Neuronal stem cell (in vitro differentiated cells): ENCODE measurements around the gene PLCD4.

Experiments
- DNase-seq: peaks from one replicate; pipeline ENCODE4 v3.0.0-alpha.2; 2013; ENCODE audit warnings: low spot score
- H2AFZ ChIP-seq: one replicate; pipeline ENCODE4 v1.6.1; 2013; ENCODE audit warnings: mild to moderate bottlenecking, low read length, inconsistent platforms
- H2AK5ac ChIP-seq: 2 replicates; pipeline ENCODE4 v1.6.1; 2013; ENCODE audit warnings: low read depth, mild to moderate bottlenecking, inconsistent platforms, low read length, moderate library complexity, mixed read lengths
- H2BK120ac ChIP-seq: 2 replicates; pipeline ENCODE4 v1.6.1; 2013; ENCODE audit warnings: low read depth, mild to moderate bottlenecking, inconsistent platforms, low read length, moderate library complexity, mixed read lengths
- H2BK12ac ChIP-seq: one replicate; pipeline ENCODE4 v1.6.1; 2013; ENCODE audit warnings: low read length, inconsistent platforms
- H2BK15ac ChIP-seq: 2 replicates; pipeline ENCODE4 v1.6.1; 2013; ENCODE audit warnings: mild to moderate bottlenecking, low read length, inconsistent platforms, mixed read lengths
- H2BK5ac ChIP-seq: one replicate; pipeline ENCODE4 v1.6.1; 2013; ENCODE audit warnings: inconsistent platforms, mild to moderate bottlenecking, low read length, moderate library complexity
- H3K14ac ChIP-seq: one replicate; pipeline ENCODE4 v1.6.1; 2013; ENCODE audit warnings: low read length, inconsistent platforms
- H3K18ac ChIP-seq: 2 replicates; pipeline ENCODE4 v1.6.1; 2013; ENCODE audit warnings: low read length, inconsistent platforms
- H3K23ac ChIP-seq: 2 replicates; pipeline ENCODE4 v1.6.1; 2013; ENCODE audit warnings: low read depth, mild to moderate bottlenecking, mixed read lengths, low read length, inconsistent platforms; ENCODE audit not compliant: poor library complexity
- H3K27ac ChIP-seq: replicated peaks from 3 replicates; pipeline ENCODE4 v1.5.1; 2013; ENCODE audit warnings: low read length, inconsistent platforms
- H3K27me3 ChIP-seq, 3 experiments: 2 replicates each; pipeline ENCODE4 v1.6.1; 2013; ENCODE audit warnings: low read length in 3 of 3, mild to moderate bottlenecking in 2 of 3, inconsistent platforms in 1 of 3, low read depth in 1 of 3, mixed read lengths in 1 of 3, moderate library complexity in 1 of 3; ENCODE audit not compliant: control insufficient read depth in 3 of 3, insufficient read depth in 3 of 3
- H3K36me3 ChIP-seq, 2 donors: replicated peaks in 1 of 2; 2 replicates each; pipeline ENCODE4 v1.6.1; 2013; ENCODE audit warnings: low read length in 2 of 2; ENCODE audit not compliant: control insufficient read depth in 2 of 2, insufficient read depth in 2 of 2
- H3K4ac ChIP-seq: 2 replicates; pipeline ENCODE4 v1.6.1; 2013; ENCODE audit warnings: inconsistent platforms, mild to moderate bottlenecking, low read length, moderate library complexity
- H3K4me1 ChIP-seq, 2 donors: 1 replicate in 1 of 2; 2 replicates in 1 of 2; pipeline ENCODE4 v1.6.1; 2013; ENCODE audit warnings: low read length in 2 of 2, low read depth in 1 of 2; ENCODE audit not compliant: control insufficient read depth in 2 of 2, insufficient read depth in 1 of 2
- H3K4me2 ChIP-seq: one replicate; pipeline ENCODE4 v1.6.1; 2013; ENCODE audit warnings: mild to moderate bottlenecking, low read length, inconsistent platforms; ENCODE audit not compliant: insufficient read depth, poor library complexity, severe bottlenecking
- H3K4me3 ChIP-seq, 2 donors: 2 replicates each; pipeline ENCODE4 v1.5.1; 2013; ENCODE audit warnings: low read length in 2 of 2, mild to moderate bottlenecking in 2 of 2, inconsistent platforms in 1 of 2, moderate library complexity in 1 of 2
- H3K79me1 ChIP-seq: one replicate; pipeline ENCODE4 v1.6.1; 2013; ENCODE audit warnings: low read depth, mild to moderate bottlenecking, inconsistent platforms, low read length, moderate library complexity
- H3K9ac ChIP-seq: one replicate; pipeline ENCODE4 v1.6.1; 2013; ENCODE audit warnings: mild to moderate bottlenecking, low read depth, low read length, inconsistent platforms; ENCODE audit not compliant: poor library complexity
- H3K9me3 ChIP-seq, 2 donors: replicated peaks in 1 of 2; 2 replicates each; pipeline versions ENCODE3 to v1.6.1; 2013; ENCODE audit warnings: low read length in 2 of 2, mild to moderate bottlenecking in 2 of 2, inconsistent platforms in 1 of 2, low read depth in 1 of 2, mixed read lengths in 1 of 2, moderate library complexity in 1 of 2; ENCODE audit not compliant: control insufficient read depth in 2 of 2, insufficient read depth in 1 of 2
- H4K8ac ChIP-seq: one replicate; pipeline ENCODE4 v1.6.1; 2013; ENCODE audit warnings: low read depth, mild to moderate bottlenecking, inconsistent platforms, low read length, moderate library complexity
- H4K91ac ChIP-seq: one replicate; pipeline ENCODE4 v1.6.1; 2013; ENCODE audit warnings: low read length, low read depth, mild to moderate bottlenecking, inconsistent platforms; ENCODE audit not compliant: poor library complexity
- WGBS, 2 donors: extraction: QIAGEN DNeasy Blood & Tissue Kit; methylation state at CpG; one replicate each; pipeline ENCODE4 v1.1.7; 2013; ENCODE audit warnings: missing lambda C conversion rate in 2 of 2, mixed read lengths in 1 of 2; ENCODE audit not compliant: insufficient read length in 2 of 2, insufficient replicate concordance in 1 of 2; ENCODE audit errors: extremely low coverage in 2 of 2; 5-methylcytosine and 5-hydroxymethylcytosine counted together

Gene PLCD4

GRCh38 chr2:218566296-218566695 lies 41.4 kb upstream of the PLCD4 start:
- peaks cover 4 to 16% of the 10 kb centered on the region in 2 donors for H3K4me1 ChIP-seq
- H3K4ac ChIP-seq: no peak overlapping the region
- no peak overlapping the region for H3K18ac ChIP-seq
- no peak overlapping the region for H4K91ac ChIP-seq
- H2AK5ac ChIP-seq: no peak overlapping the region
- no peak overlapping the region for H4K8ac ChIP-seq
- no peak overlapping the region for H3K14ac ChIP-seq
- no peaks in the 10 kb centered on the region for H3K27me3 ChIP-seq
- no peak overlapping the region for H3K4me3 ChIP-seq
- H2BK15ac ChIP-seq: no peak overlapping the region
- H2BK5ac ChIP-seq: no peak overlapping the region
- no peak overlapping the region for H3K27ac ChIP-seq
- H3K79me1 ChIP-seq: peaks cover 2% of the 10 kb centered on the region
- H2BK12ac ChIP-seq: no peak overlapping the region
- no peak overlapping the region for H3K4me2 ChIP-seq
- H3K9me3 ChIP-seq: no peaks in the 10 kb centered on the region
- no peak overlapping the region for H2AFZ ChIP-seq
- H3K9ac ChIP-seq: no peak overlapping the region
- peaks cover 0 to 64% of the 10 kb centered on the region in 2 donors for H3K36me3 ChIP-seq
- DNase-seq: no peak
- no peak overlapping the region for H2BK120ac ChIP-seq
- no peak overlapping the region for H3K23ac ChIP-seq
- WGBS, 2 donors: no CpG with 5 or more reads among the region's 1 CpG

GRCh38 chr2:218567797-218568189 lies 39.9 kb upstream of the PLCD4 start:
- H3K27ac ChIP-seq: peak overlapping the region; percentile 66

GRCh38 chr2:218568190-218569037 lies 39.3 kb upstream of the PLCD4 start, which contains the start of the genes CNOT9 and USP37:
TSS of gene CNOT9 (plus strand) at chr2:218568839. CDS start at chr2:218568955, 116 bp downstream.
TSS of gene USP37 (minus strand) at chr2:218568351. CDS start at chr2:218558653, 9,698 bp downstream.
- H3K27me3 ChIP-seq: no peaks in the 10 kb centered on the region
- peaks cover 3% of the 10 kb centered on the region for H3K79me1 ChIP-seq
- H4K8ac ChIP-seq: no peak within 1 kb of the TSS
- no CpG with 5 or more reads among the region's 77 CpGs for WGBS, 2 donors
- H3K4me2 ChIP-seq: peak within 1 kb of the TSS; percentile 77
- H3K14ac ChIP-seq: peak within 1 kb of the TSS; percentile 94
- peak within 1 kb of the TSS; percentile 91 for H2AFZ ChIP-seq
- H2AK5ac ChIP-seq: peak within 1 kb of the TSS; percentile 37
- peaks cover 4 to 16% of the 10 kb centered on the region in 2 donors for H3K4me1 ChIP-seq
- peak within 1 kb of the TSS; percentile 97 for H3K18ac ChIP-seq
- peak; percentile 99 for DNase-seq
- no peak within 1 kb of the TSS for H3K4ac ChIP-seq
- H2BK120ac ChIP-seq: peak within 1 kb of the TSS; percentile 76
- H4K91ac ChIP-seq: no peak within 1 kb of the TSS
- H3K9ac ChIP-seq: peak within 1 kb of the TSS; percentile 89
- H3K9me3 ChIP-seq: no peaks in the 10 kb centered on the region
- peak within 1 kb of the TSS; percentile 95 for H3K27ac ChIP-seq
- H2BK5ac ChIP-seq: peak within 1 kb of the TSS; percentile 72
- peak within 1 kb of the TSS; percentile 64 to 92 for H3K4me3 ChIP-seq
- peaks cover 0 to 61% of the 10 kb centered on the region in 2 donors for H3K36me3 ChIP-seq
- peak within 1 kb of the TSS; percentile 94 for H3K23ac ChIP-seq
- no peak within 1 kb of the TSS for H2BK12ac ChIP-seq
- peak within 1 kb of the TSS; percentile 45 for H2BK15ac ChIP-seq

More at GRCh38 chr2:218567797-218568189, 39.9 kb upstream of the PLCD4 start:
- WGBS, 2 donors: no CpG with 5 or more reads among the region's 19 CpGs
- H3K14ac ChIP-seq: peak overlapping the region; percentile 94
- no peak overlapping the region for H4K8ac ChIP-seq
- H3K79me1 ChIP-seq: peaks cover 3% of the 10 kb centered on the region
- peak overlapping the region; percentile 79 for H3K9ac ChIP-seq
- H2BK120ac ChIP-seq: peak overlapping the region; percentile 76
- H3K4me1 ChIP-seq: peaks cover 4 to 16% of the 10 kb centered on the region in 2 donors
- no peak overlapping the region for H2BK15ac ChIP-seq
- H2AFZ ChIP-seq: peak overlapping the region; percentile 91
- H2AK5ac ChIP-seq: no peak overlapping the region
- H3K27me3 ChIP-seq: no peaks in the 10 kb centered on the region
- H3K36me3 ChIP-seq: peaks cover 0 to 61% of the 10 kb centered on the region in 2 donors
- no peak for DNase-seq
- H3K4ac ChIP-seq: no peak overlapping the region
- H3K18ac ChIP-seq: peak overlapping the region; percentile 97
- H4K91ac ChIP-seq: no peak overlapping the region
- H3K23ac ChIP-seq: peak overlapping the region; percentile 34
- no peaks in the 10 kb centered on the region for H3K9me3 ChIP-seq
- peak overlapping the region; percentile 72 for H3K4me2 ChIP-seq
- no peak overlapping the region for H2BK12ac ChIP-seq
- H2BK5ac ChIP-seq: no peak overlapping the region
- H3K4me3 ChIP-seq: peak overlapping the region; percentile 64 to 92

DNA sequence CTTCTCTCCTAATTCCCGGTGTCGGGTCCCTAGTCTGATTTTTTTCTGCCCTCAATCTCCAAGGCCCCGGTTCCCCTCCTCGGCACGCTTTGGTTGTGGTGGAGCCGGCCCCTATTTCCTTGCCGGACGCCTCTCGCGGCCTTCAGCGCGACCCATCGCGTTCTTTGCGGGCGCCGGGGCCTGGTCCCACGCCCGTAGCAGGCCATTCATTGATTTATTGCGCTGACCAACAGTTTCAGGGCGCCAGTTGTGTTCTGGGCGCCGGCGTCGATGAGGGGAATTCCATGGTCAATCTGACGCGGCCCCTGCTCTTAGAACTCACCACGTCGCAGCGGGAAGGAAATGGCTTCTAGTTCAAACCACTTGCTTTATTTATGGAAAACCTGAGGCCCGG lies 38.7 kb upstream of the PLCD4 start:
- no peak for DNase-seq
- Histone ChIP-seq H2BK12ac (no peak overlapping the region), H2BK5ac (peak overlapping the region; percentile 72), H2BK120ac (no peak overlapping the region), H3K4ac (no peak overlapping the region), H2AFZ (peak overlapping the region; percentile 91), H2AK5ac (peak overlapping the region; percentile 37), H3K27ac (peak overlapping the region; percentile 95), H3K18ac (peak overlapping the region; percentile 93), H4K91ac (no peak overlapping the region), H3K4me1 (peaks cover 4 to 16% of the 10 kb centered on the region in 2 donors), H2BK15ac (peak overlapping the region; percentile 45), H3K9ac (peak overlapping the region; percentile 89), H3K4me3 (peak overlapping the region; percentile 64 to 86), H3K23ac (peak overlapping the region; percentile 94), H3K9me3 (no peaks in the 10 kb centered on the region), H3K36me3 (peaks cover under 1 to 61% of the 10 kb centered on the region in 2 donors), H3K14ac (peak overlapping the region; percentile 47), H3K27me3 (no peaks in the 10 kb centered on the region), H3K79me1 (peaks cover 3% of the 10 kb centered on the region), H4K8ac (no peak overlapping the region), H3K4me2 (peak overlapping the region; percentile 77)
- no CpG with 5 or more reads among the region's 31 CpGs for WGBS, 2 donors
